Kidney (tissue), 14 donors: ENCODE data around the gene DLGAP4. TPM values are rescaled to one million over a fixed set of nuclear protein-coding genes. Genes with fewer than 3 reads are reported as not detected.

ENCODE experiments used
- DNase-seq, 5 donors: peaks; one replicate each; pipeline ENCODE4 v3.0.0-alpha.2; 2013 to 2020
- FAIRE-seq: peaks from 2 replicates; lab custom pipeline; 2012; peaks lifted over from hg19 to GRCh38; lab: Jason Lieb, UNC
- H3K27ac ChIP-seq, 2 donors: one replicate each; pipeline ENCODE4 v1.7.0; 2013; ENCODE audit warnings: low read depth in 2 of 2, low read length in 2 of 2, inconsistent platforms in 1 of 2
- H3K27me3 ChIP-seq: one replicate; pipeline ENCODE4 v1.7.1; 2013; ENCODE audit warnings: low read length, inconsistent platforms; ENCODE audit not compliant: control insufficient read depth, insufficient read depth
- H3K36me3 ChIP-seq, 3 donors: one replicate each; pipeline versions ENCODE4 v1.7.0 to v1.7.1; 2013; ENCODE audit warnings: low read length in 3 of 3, control low read depth in 1 of 3, inconsistent platforms in 1 of 3; ENCODE audit not compliant: insufficient read depth in 3 of 3, control insufficient read depth in 2 of 3
- H3K4me1 ChIP-seq, 3 donors: one replicate each; pipeline versions ENCODE4 v1.7.0 to v1.7.1; 2013; ENCODE audit warnings: low read length in 3 of 3, inconsistent platforms in 1 of 3, low read depth in 1 of 3; ENCODE audit not compliant: control insufficient read depth in 2 of 3, insufficient read depth in 2 of 3
- H3K4me3 ChIP-seq, 3 donors: one replicate each; pipeline versions ENCODE4 v1.7.0 to v1.8.1; 2013; ENCODE audit warnings: low read length in 3 of 3, control low read depth in 1 of 3, inconsistent platforms in 1 of 3
- H3K9ac ChIP-seq, 3 donors: one replicate each; pipeline versions ENCODE4 v1.7.0 to v1.7.1; 2013; ENCODE audit warnings: low read length in 3 of 3, control low read depth in 1 of 3, inconsistent platforms in 1 of 3
- H3K9me3 ChIP-seq, 3 donors: one replicate each; pipeline versions ENCODE4 v1.7.0 to v1.7.1; 2013; ENCODE audit warnings: low read length in 3 of 3, control low read depth in 1 of 3, inconsistent platforms in 1 of 3; ENCODE audit not compliant: control insufficient read depth in 2 of 3, insufficient read depth in 1 of 3
- CTCF ChIP-seq: IDR thresholded peaks from 3 replicates; pipeline ENCODE4 v1.5.1; 2012; ENCODE audit warnings: mild to moderate bottlenecking, moderate library complexity, borderline replicate concordance; ENCODE audit not compliant: insufficient read depth; ENCODE audit errors: extremely low read depth
- intact Hi-C: fragments of 100-400 bp; cut with DNase I; formaldehyde crosslinking; loops from one replicate; pipeline ENCODE4 v1.11.1; 2022
- polyA plus RNA-seq: library from polyadenylated mRNA; stranded (reverse); fragments of 350-450 nt; fragmentation: Illumina TruSeq; extraction: RNeasy Lipid Tissue Mini Kit (QIAGEN cat#74804); gene quantifications from one replicate; pipeline ENCODE4 v1.2.3, GENCODE V29; 2014; ENCODE audit warnings: low read depth, low replicate concordance; ENCODE audit not compliant: insufficient read depth
- total RNA-seq: library from RNA; stranded (reverse); fragmentation: NEBNext Ultra II Directional; extraction: Animal tissue kit (Norgen Biotek cat#: 25700); gene quantifications from one replicate; pipeline ENCODE4 v1.2.1, GENCODE V29; 2021
- donor health status: control.
- donor health status: control.
- donor health status: control.
- donor health status: control.
- donor health status: control.
- donor health status: DM: yes; HTN: yes; CAD: no.
- donor health status: Normal renal cell carcinoma (clear cell type).

Gene DLGAP4
- total and polyA plus RNA-seq, 2 donors from 2014 or later, result 19.6 to 62.4 TPM

- TF ChIP-seq CTCF, result no peak
- H3K4me3 ChIP-seq, result no peak overlapping the region
- intact Hi-C loops, result no loop called here
- FAIRE-seq, result no peak
- no peak overlapping the region for H3K27ac ChIP-seq
- H3K27me3 ChIP-seq, result peaks cover 3% of the 10 kb centered on the region
- H3K36me3 ChIP-seq, result no peaks in the 10 kb centered on the region
- peak in 1 of 5 donors; percentile 32 for DNase-seq
- peaks cover 0 to 2% (median 0%) of the 10 kb centered on the region in 3 donors for H3K4me1 ChIP-seq
- H3K9ac ChIP-seq, result no peak overlapping the region
- H3K9me3 ChIP-seq, result peaks cover 0 to 2% (median 0%) of the 10 kb centered on the region in 3 donors
These were observed 5.2 kb downstream of the DLGAP4 start for GRCh38 chr20:36311141-36311853.

GRCh38 chr20:36311854-36312723 lies 6.0 kb downstream of the DLGAP4 start:
- Histone ChIP-seq H3K9me3 (peaks cover 0 to 2% (median 0%) of the 10 kb centered on the region in 3 donors), H3K27me3 (peaks cover 3% of the 10 kb centered on the region), H3K4me3 (no peak overlapping the region), H3K27ac (no peak overlapping the region), H3K9ac (no peak overlapping the region), H3K36me3 (no peaks in the 10 kb centered on the region), H3K4me1 (no peaks in the 10 kb centered on the region)
- intact Hi-C loops, result no loop called here
- peak in 1 of 5 donors; percentile 21 for DNase-seq
- no peak for FAIRE-seq
- TF ChIP-seq CTCF, result no peak

GRCh38 chr20:36312724-36313441 lies 6.7 kb downstream of the DLGAP4 start:
- no peak for FAIRE-seq

More at GRCh38 chr20:36312724-36313441, 6.7 kb downstream of the DLGAP4 start:
- no peak overlapping the region for H3K4me3 ChIP-seq
- H3K36me3 ChIP-seq, result no peaks in the 10 kb centered on the region
- H3K4me1 ChIP-seq, result no peaks in the 10 kb centered on the region
- intact Hi-C loops, result no loop called here
- peaks cover 0 to 2% (median 0%) of the 10 kb centered on the region in 3 donors for H3K9me3 ChIP-seq
- H3K27ac ChIP-seq, result no peak overlapping the region
- TF ChIP-seq CTCF, result no peak
- peak in 1 of 5 donors; percentile 4 for DNase-seq
- H3K9ac ChIP-seq, result no peak overlapping the region
- H3K27me3 ChIP-seq, result no peaks in the 10 kb centered on the region
